ENCODE data around the gene VPS4B. TPM values are rescaled to one million over a fixed set of nuclear protein-coding genes. Genes with fewer than 3 reads are reported as not detected.
A peak's percentile ranks its signal among the peaks of the same experiment; 100 is the strongest.

VPS4B gene
- total and polyA plus RNA-seq, 8 donors: 4.8 to 37.2 (median 26.5) TPM

GRCh38 chr18:63422864-63423304 lies 608 bp upstream of the VPS4B start:
- ATAC-seq (peak; percentile 18 to 44 (median 42)), DNase-seq (peak in 2 of 6 donors; percentile 26 to 73), FAIRE-seq (no peak)
- no peak for TF ChIP-seq CTCF (IDR thresholded peaks at IDR 0.05)
- no peaks in the 10 kb centered on the region for H3K9me3 ChIP-seq
- intact Hi-C loops (cut with DNase I): no loop called here
- peaks cover 0 to 8% (median 4%) of the 10 kb centered on the region in 3 donors for H3K4me1 ChIP-seq
- peak overlapping the region; percentile 77 to 94 (median 80) for H3K27ac ChIP-seq
- no peaks in the 10 kb centered on the region for H3K36me3 ChIP-seq
- WGBS, 2 donors: 2 to 3% methylated on average over 26 of the region's 26 CpGs
- peak overlapping the region; percentile 62 to 96 (median 80) for H3K4me3 ChIP-seq
- H3K27me3 ChIP-seq: no peaks in the 10 kb centered on the region

GRCh38 chr18:63421514-63421913 lies 762 bp downstream of the VPS4B start:
- Histone ChIP-seq H3K27ac (peak overlapping the region in 3 of 4 donors; percentile 77 to 94 (median 77)), H3K36me3 (no peaks in the 10 kb centered on the region), H3K4me3 (peak overlapping the region; percentile 74 to 96 (median 86)), H3K4me1 (peaks cover 0 to 8% (median 4%) of the 10 kb centered on the region in 3 donors), H3K27me3 (no peaks in the 10 kb centered on the region), H3K9me3 (no peaks in the 10 kb centered on the region)
- DNase-seq (no peak), FAIRE-seq (no peak), ATAC-seq (peak in 1 of 4 donors; percentile 2)
- intact Hi-C loops (cut with DNase I): no loop called here
- WGBS, 2 donors: 5% methylated on average over 6 of the region's 6 CpGs
- TF ChIP-seq CTCF (IDR thresholded peaks at IDR 0.05): no peak

GRCh38 chr18:63412953-63413352 lies 9.3 kb downstream of the VPS4B start:
- WGBS, 2 donors: 68 to 89% methylated on average over 4 of the region's 4 CpGs
- intact Hi-C loops (cut with DNase I): no loop called here
- H3K9me3 ChIP-seq: no peaks in the 10 kb centered on the region
- H3K4me1 ChIP-seq: no peaks in the 10 kb centered on the region
- no peak for FAIRE-seq
- ATAC-seq: no peak
- H3K4me3 ChIP-seq: no peak overlapping the region
- no peak overlapping the region for H3K27ac ChIP-seq
- no peaks in the 10 kb centered on the region for H3K27me3 ChIP-seq
- DNase-seq: no peak
- TF ChIP-seq CTCF (IDR thresholded peaks at IDR 0.05): no peak
- H3K36me3 ChIP-seq: peaks cover 0 to 25% (median 0%) of the 10 kb centered on the region in 3 donors

- intact Hi-C loops (cut with DNase I): no loop called here
- Histone ChIP-seq H3K27me3 (no peaks in the 10 kb centered on the region), H3K4me3 (no peak overlapping the region), H3K4me1 (peaks cover 0 to 2% (median 0%) of the 10 kb centered on the region in 3 donors), H3K9me3 (no peaks in the 10 kb centered on the region), H3K27ac (no peak overlapping the region), H3K36me3 (peaks cover 0 to 25% (median 0%) of the 10 kb centered on the region in 3 donors)
- FAIRE-seq: no peak
- ATAC-seq: no peak
- 90 to 91% methylated on average over 4 of the region's 4 CpGs for WGBS, 2 donors
- no peak for TF ChIP-seq CTCF (IDR thresholded peaks at IDR 0.05)
- DNase-seq: no peak
Measured at GRCh38 chr18:63410792-63411191, 11.5 kb downstream of the VPS4B start.

GRCh38 chr18:63409301-63409700 lies 13.0 kb downstream of the VPS4B start:
- peaks cover 0 to 25% (median 0%) of the 10 kb centered on the region in 3 donors for H3K36me3 ChIP-seq
- no peaks in the 10 kb centered on the region for H3K9me3 ChIP-seq
- DNase-seq (no peak), FAIRE-seq (no peak), ATAC-seq (no peak)
- H3K27me3 ChIP-seq: no peaks in the 10 kb centered on the region
- intact Hi-C loops (cut with DNase I): no loop called here
- H3K4me1 ChIP-seq: peaks cover 0 to 2% (median 0%) of the 10 kb centered on the region in 3 donors
- H3K27ac ChIP-seq: no peak overlapping the region
- no peak overlapping the region for H3K4me3 ChIP-seq
- 78 to 81% methylated on average over 5 of the region's 5 CpGs for WGBS, 2 donors
- no peak for TF ChIP-seq CTCF (IDR thresholded peaks at IDR 0.05)

All from pancreas (tissue), 10 donors.